ENCODE measurements around the gene TOP1. TPM values are rescaled to one million over a fixed set of nuclear protein-coding genes. Genes with fewer than 3 reads are reported as not detected.

The TOP1 gene
- polyA plus RNA-seq, 2 donors: 25.7 to 27.0 TPM

DNA sequence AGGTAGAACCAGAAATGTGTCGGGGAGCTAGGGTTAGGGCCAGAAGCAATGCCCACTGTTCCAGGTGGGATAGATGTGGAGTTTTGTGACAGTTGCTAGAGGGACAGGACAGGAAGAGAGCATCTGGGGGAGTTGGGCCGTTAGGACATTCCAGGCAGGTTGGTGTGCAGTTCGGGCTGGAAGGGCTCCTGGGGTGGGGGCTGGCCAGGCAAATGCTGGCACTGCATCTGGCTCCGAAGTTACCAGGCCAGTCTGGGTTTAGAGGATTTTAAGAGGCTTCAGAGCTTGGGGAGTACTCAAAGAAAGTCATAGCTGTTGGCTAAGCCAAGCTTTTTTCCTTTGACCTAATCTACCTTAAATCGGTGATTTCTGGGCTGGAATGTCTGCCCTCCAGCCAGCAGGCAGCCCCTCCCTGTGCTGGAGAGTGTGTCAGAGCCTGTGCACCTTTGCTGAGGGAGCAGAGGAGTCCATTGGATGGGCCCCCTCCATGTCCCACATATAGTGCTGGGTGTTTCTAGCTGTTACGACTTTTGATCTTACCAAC is 129.5 kb downstream of the TOP1 start:
- Histone ChIP-seq H3K4me3 (ENCODE audit: low read depth in 1 of 2, low read length in 2 of 2) (no peak overlapping the region), H3K27me3 (ENCODE audit: control insufficient read depth in 1 of 2, insufficient read depth in 2 of 2, low read length in 2 of 2) (no peaks in the 10 kb centered on the region), H3K36me3 (ENCODE audit: control insufficient read depth in 2 of 2, insufficient read depth in 2 of 2, low read length in 1 of 2) (peaks cover 5 to 19% of the 10 kb centered on the region in 2 donors), H3K27ac (ENCODE audit: low read depth in 2 of 2, low read length in 1 of 2) (peak overlapping the region; percentile 61 to 65), H3K9me3 (ENCODE audit: control insufficient read depth in 2 of 2, insufficient read depth in 1 of 2, low read depth in 1 of 2, low read length in 1 of 2) (no peaks in the 10 kb centered on the region), H3K4me1 (ENCODE audit: control insufficient read depth in 2 of 2, insufficient read depth in 2 of 2, low read length in 1 of 2) (peaks cover 7 to 34% of the 10 kb centered on the region in 2 donors)
- WGBS, 2 donors: 60 to 67% methylated on average over 6 of the region's 6 CpGs

- WGBS, 2 donors: 85 to 91% methylated on average over 10 of the region's 10 CpGs
- no peak overlapping the region for H3K27ac ChIP-seq (ENCODE audit: low read depth in 2 of 2, low read length in 1 of 2)
- no peaks in the 10 kb centered on the region for H3K9me3 ChIP-seq (ENCODE audit: control insufficient read depth in 2 of 2, insufficient read depth in 1 of 2, low read depth in 1 of 2, low read length in 1 of 2)
- H3K27me3 ChIP-seq (ENCODE audit: control insufficient read depth in 1 of 2, insufficient read depth in 2 of 2, low read length in 2 of 2): no peaks in the 10 kb centered on the region
- no peak overlapping the region for H3K4me3 ChIP-seq (ENCODE audit: low read depth in 1 of 2, low read length in 2 of 2)
- H3K36me3 ChIP-seq (ENCODE audit: control insufficient read depth in 2 of 2, insufficient read depth in 2 of 2, low read length in 1 of 2): peaks cover 11 to 30% of the 10 kb centered on the region in 2 donors
- H3K4me1 ChIP-seq (ENCODE audit: control insufficient read depth in 2 of 2, insufficient read depth in 2 of 2, low read length in 1 of 2): peaks cover 7 to 30% of the 10 kb centered on the region in 2 donors
These were observed 130.9 kb downstream of the TOP1 start for GRCh38 chr20:41159547-41159946.

DNA sequence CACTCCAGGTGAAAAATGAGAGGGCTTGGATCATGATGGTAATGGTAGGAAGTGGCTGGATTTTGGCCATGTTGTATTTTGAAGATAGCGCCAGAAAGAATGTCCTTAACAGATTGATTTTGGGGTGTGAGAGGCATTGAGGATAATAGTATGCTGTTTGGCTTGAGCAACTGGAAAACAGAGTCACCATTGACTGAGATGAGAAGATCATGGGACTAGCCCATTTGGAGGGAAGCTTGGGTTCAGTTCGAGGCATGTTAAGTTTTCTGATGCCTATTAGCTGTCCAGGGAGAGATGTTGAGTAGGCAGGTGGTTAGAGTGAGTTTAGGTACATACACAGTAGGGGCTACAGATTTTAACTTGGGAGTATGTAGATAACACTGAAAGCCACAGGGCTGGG is 132.1 kb downstream of the TOP1 start:
- Histone ChIP-seq H3K4me1 (ENCODE audit: control insufficient read depth in 2 of 2, insufficient read depth in 2 of 2, low read length in 1 of 2) (peaks cover 7 to 27% of the 10 kb centered on the region in 2 donors), H3K36me3 (ENCODE audit: control insufficient read depth in 2 of 2, insufficient read depth in 2 of 2, low read length in 1 of 2) (peaks cover 16 to 41% of the 10 kb centered on the region in 2 donors), H3K27me3 (ENCODE audit: control insufficient read depth in 1 of 2, insufficient read depth in 2 of 2, low read length in 2 of 2) (no peaks in the 10 kb centered on the region), H3K4me3 (ENCODE audit: low read depth in 1 of 2, low read length in 2 of 2) (no peak overlapping the region), H3K9me3 (ENCODE audit: control insufficient read depth in 2 of 2, insufficient read depth in 1 of 2, low read depth in 1 of 2, low read length in 1 of 2) (no peaks in the 10 kb centered on the region), H3K27ac (ENCODE audit: low read depth in 2 of 2, low read length in 1 of 2) (no peak overlapping the region)
- WGBS, 2 donors: 91 to 93% methylated on average over 2 of the region's 2 CpGs

DNA sequence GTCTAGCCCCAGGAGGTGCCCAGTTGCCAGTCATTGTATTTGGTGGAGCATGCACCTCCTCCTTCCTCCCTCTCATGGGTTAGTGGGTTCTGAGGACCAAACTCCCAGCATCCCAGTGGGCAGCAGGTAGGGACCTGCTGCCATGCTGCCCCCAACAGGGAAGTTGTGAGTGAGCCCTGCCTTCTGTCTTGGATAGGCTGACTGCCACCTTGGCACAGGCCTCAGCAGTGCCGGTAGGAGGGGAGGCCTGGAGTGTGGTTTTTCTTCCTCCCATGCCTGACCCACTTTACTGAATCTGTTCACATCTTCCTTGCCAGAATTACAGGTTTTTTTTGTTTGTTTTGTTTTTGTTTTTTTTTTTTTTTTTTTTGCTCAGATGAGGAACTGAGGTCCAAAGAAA is 133.3 kb downstream of the TOP1 start:
- Histone ChIP-seq H3K36me3 (ENCODE audit: control insufficient read depth in 2 of 2, insufficient read depth in 2 of 2, low read length in 1 of 2) (peaks cover 18 to 53% of the 10 kb centered on the region in 2 donors), H3K27ac (ENCODE audit: low read depth in 2 of 2, low read length in 1 of 2) (peak overlapping the region in 1 of 2 donors; percentile 29), H3K4me3 (ENCODE audit: low read depth in 1 of 2, low read length in 2 of 2) (no peak overlapping the region), H3K4me1 (ENCODE audit: control insufficient read depth in 2 of 2, insufficient read depth in 2 of 2, low read length in 1 of 2) (peaks cover 5 to 20% of the 10 kb centered on the region in 2 donors), H3K9me3 (ENCODE audit: control insufficient read depth in 2 of 2, insufficient read depth in 1 of 2, low read depth in 1 of 2, low read length in 1 of 2) (no peaks in the 10 kb centered on the region), H3K27me3 (ENCODE audit: control insufficient read depth in 1 of 2, insufficient read depth in 2 of 2, low read length in 2 of 2) (no peaks in the 10 kb centered on the region)
- WGBS, 2 donors: 27 to 38% methylated on average over 1 of the region's 1 CpG

DNA sequence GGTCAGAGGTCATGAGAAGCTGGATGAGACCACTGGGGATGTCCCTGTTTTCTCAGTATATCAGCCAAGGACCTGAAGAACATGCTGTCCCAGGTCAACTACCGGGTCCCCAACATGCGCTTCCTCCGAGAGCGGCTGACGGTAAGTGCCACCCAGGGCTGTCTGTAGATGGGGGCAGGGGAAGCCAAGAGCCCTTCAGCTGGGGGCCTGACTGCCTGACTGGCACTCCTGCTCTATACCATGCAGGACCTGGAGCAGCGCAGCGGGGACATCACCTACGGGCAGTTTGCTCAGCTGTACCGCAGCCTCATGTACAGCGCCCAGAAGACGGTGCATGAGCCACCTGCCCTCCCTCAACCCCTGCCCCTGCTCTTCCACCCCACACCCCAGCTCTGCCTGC is 133.8 kb downstream of the TOP1 start:
- Histone ChIP-seq H3K27me3 (ENCODE audit: control insufficient read depth in 1 of 2, insufficient read depth in 2 of 2, low read length in 2 of 2) (no peaks in the 10 kb centered on the region), H3K36me3 (ENCODE audit: control insufficient read depth in 2 of 2, insufficient read depth in 2 of 2, low read length in 1 of 2) (peaks cover 19 to 58% of the 10 kb centered on the region in 2 donors), H3K27ac (ENCODE audit: low read depth in 2 of 2, low read length in 1 of 2) (no peak overlapping the region), H3K9me3 (ENCODE audit: control insufficient read depth in 2 of 2, insufficient read depth in 1 of 2, low read depth in 1 of 2, low read length in 1 of 2) (no peaks in the 10 kb centered on the region), H3K4me1 (ENCODE audit: control insufficient read depth in 2 of 2, insufficient read depth in 2 of 2, low read length in 1 of 2) (peaks cover 5 to 17% of the 10 kb centered on the region in 2 donors), H3K4me3 (ENCODE audit: low read depth in 1 of 2, low read length in 2 of 2) (no peak overlapping the region)
- 96 to 98% methylated on average over 10 to 11 of the region's 11 CpGs for WGBS, 2 donors

GRCh38 chr20:41163821-41164220 is 135.2 kb downstream of the TOP1 start:
- Histone ChIP-seq H3K4me1 (ENCODE audit: control insufficient read depth in 2 of 2, insufficient read depth in 2 of 2, low read length in 1 of 2) (peaks cover 0 to 5% of the 10 kb centered on the region in 2 donors), H3K27me3 (ENCODE audit: control insufficient read depth in 1 of 2, insufficient read depth in 2 of 2, low read length in 2 of 2) (no peaks in the 10 kb centered on the region), H3K27ac (ENCODE audit: low read depth in 2 of 2, low read length in 1 of 2) (no peak overlapping the region), H3K36me3 (ENCODE audit: control insufficient read depth in 2 of 2, insufficient read depth in 2 of 2, low read length in 1 of 2) (peaks cover 19 to 71% of the 10 kb centered on the region in 2 donors), H3K9me3 (ENCODE audit: control insufficient read depth in 2 of 2, insufficient read depth in 1 of 2, low read depth in 1 of 2, low read length in 1 of 2) (no peaks in the 10 kb centered on the region), H3K4me3 (ENCODE audit: low read depth in 1 of 2, low read length in 2 of 2) (no peak overlapping the region)
- WGBS, 2 donors: 97% methylated on average over 11 of the region's 11 CpGs

DNA sequence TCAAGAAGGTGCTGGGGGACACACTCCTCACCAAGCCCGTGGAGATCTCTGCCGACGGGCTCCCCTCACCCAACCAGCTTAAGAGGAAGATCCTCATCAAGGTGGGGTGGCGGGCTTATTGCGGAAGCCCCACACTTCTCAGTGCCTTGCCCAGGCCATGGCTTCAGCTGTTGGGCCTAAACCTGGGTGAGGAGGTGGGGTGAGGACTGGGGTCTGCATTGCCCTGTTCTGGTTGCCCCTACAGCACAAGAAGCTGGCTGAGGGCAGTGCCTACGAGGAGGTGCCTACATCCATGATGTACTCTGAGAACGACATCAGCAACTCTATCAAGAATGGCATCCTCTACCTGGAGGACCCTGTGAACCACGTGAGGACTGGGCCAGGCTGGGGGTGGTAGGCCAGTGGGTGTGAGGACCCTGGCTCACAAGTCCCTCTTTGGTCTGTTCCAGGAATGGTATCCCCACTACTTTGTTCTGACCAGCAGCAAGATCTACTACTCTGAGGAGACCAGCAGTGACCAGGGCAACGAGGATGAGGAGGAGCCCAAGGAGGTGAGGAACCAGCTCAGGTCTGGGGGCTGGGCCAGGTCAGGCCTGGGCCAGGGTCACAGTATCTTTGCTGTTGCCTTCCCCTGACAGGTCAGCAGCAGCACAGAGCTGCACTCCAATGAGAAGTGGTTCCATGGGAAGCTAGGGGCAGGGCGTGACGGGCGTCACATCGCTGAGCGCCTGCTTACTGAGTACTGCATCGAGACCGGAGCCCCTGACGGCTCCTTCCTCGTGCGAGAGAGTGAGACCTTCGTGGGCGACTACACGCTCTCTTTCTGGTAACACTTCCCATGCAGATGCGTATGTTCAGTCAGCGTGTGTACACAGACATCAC is 136.6 kb downstream of the TOP1 start:
- Histone ChIP-seq H3K4me1 (ENCODE audit: control insufficient read depth in 2 of 2, insufficient read depth in 2 of 2, low read length in 1 of 2) (peaks cover 0 to 6% of the 10 kb centered on the region in 2 donors), H3K27me3 (ENCODE audit: control insufficient read depth in 1 of 2, insufficient read depth in 2 of 2, low read length in 2 of 2) (no peaks in the 10 kb centered on the region), H3K27ac (ENCODE audit: low read depth in 2 of 2, low read length in 1 of 2) (no peak overlapping the region), H3K4me3 (ENCODE audit: low read depth in 1 of 2, low read length in 2 of 2) (no peak overlapping the region), H3K9me3 (ENCODE audit: control insufficient read depth in 2 of 2, insufficient read depth in 1 of 2, low read depth in 1 of 2, low read length in 1 of 2) (no peaks in the 10 kb centered on the region), H3K36me3 (ENCODE audit: control insufficient read depth in 2 of 2, insufficient read depth in 2 of 2, low read length in 1 of 2) (peaks cover 14 to 76% of the 10 kb centered on the region in 2 donors)
- WGBS, 2 donors: 91 to 92% methylated on average over 24 of the region's 24 CpGs

GRCh38 chr20:41166201-41167117 is 137.8 kb downstream of the TOP1 start:
- Histone ChIP-seq H3K9me3 (ENCODE audit: control insufficient read depth in 2 of 2, insufficient read depth in 1 of 2, low read depth in 1 of 2, low read length in 1 of 2) (no peaks in the 10 kb centered on the region), H3K4me1 (ENCODE audit: control insufficient read depth in 2 of 2, insufficient read depth in 2 of 2, low read length in 1 of 2) (peaks cover 0 to 6% of the 10 kb centered on the region in 2 donors), H3K36me3 (ENCODE audit: control insufficient read depth in 2 of 2, insufficient read depth in 2 of 2, low read length in 1 of 2) (peaks cover 14 to 81% of the 10 kb centered on the region in 2 donors), H3K27ac (ENCODE audit: low read depth in 2 of 2, low read length in 1 of 2) (no peak overlapping the region), H3K4me3 (ENCODE audit: low read depth in 1 of 2, low read length in 2 of 2) (no peak overlapping the region), H3K27me3 (ENCODE audit: control insufficient read depth in 1 of 2, insufficient read depth in 2 of 2, low read length in 2 of 2) (no peaks in the 10 kb centered on the region)
- 84 to 86% methylated on average over 27 of the region's 27 CpGs for WGBS, 2 donors

- H3K27me3 ChIP-seq (ENCODE audit: control insufficient read depth in 1 of 2, insufficient read depth in 2 of 2, low read length in 2 of 2): no peaks in the 10 kb centered on the region
- no peaks in the 10 kb centered on the region for H3K9me3 ChIP-seq (ENCODE audit: control insufficient read depth in 2 of 2, insufficient read depth in 1 of 2, low read depth in 1 of 2, low read length in 1 of 2)
- peaks cover 2 to 6% of the 10 kb centered on the region in 2 donors for H3K4me1 ChIP-seq (ENCODE audit: control insufficient read depth in 2 of 2, insufficient read depth in 2 of 2, low read length in 1 of 2)
- H3K27ac ChIP-seq (ENCODE audit: low read depth in 2 of 2, low read length in 1 of 2): no peak overlapping the region
- no peak overlapping the region for H3K4me3 ChIP-seq (ENCODE audit: low read depth in 1 of 2, low read length in 2 of 2)
- H3K36me3 ChIP-seq (ENCODE audit: control insufficient read depth in 2 of 2, insufficient read depth in 2 of 2, low read length in 1 of 2): peaks cover 14 to 78% of the 10 kb centered on the region in 2 donors
- 89 to 95% methylated on average over 3 of the region's 3 CpGs for WGBS, 2 donors
These were observed 138.5 kb downstream of the TOP1 start for GRCh38 chr20:41167118-41167470.

Measured in esophagus (tissue), 2 donors.